Right lung (tissue), 5 donors: ENCODE data around the gene TGIF2. TPM values are rescaled to one million over a fixed set of nuclear protein-coding genes. Genes with fewer than 3 reads are reported as not detected.

ENCODE experiments used
- DNase-seq, 2 donors: peaks; one replicate each; pipeline ENCODE4 v3.0.0-alpha.2; 2013
- polyA plus RNA-seq, 5 donors: library from polyadenylated mRNA; unstranded; fragments of 120-200 nt; gene quantifications; one replicate each; pipeline versions ENCODE4 v1.2.1 to v1.2.3, GENCODE V29; 2013; ENCODE audit warnings: inconsistent platforms in 1 of 5, low replicate concordance in 1 of 5; ENCODE audit not compliant: insufficient read length in 5 of 5, insufficient read depth in 1 of 5

TGIF2 gene
- polyA plus RNA-seq, 5 donors: 36.8 to 45.8 (median 44.1) TPM

DNA sequence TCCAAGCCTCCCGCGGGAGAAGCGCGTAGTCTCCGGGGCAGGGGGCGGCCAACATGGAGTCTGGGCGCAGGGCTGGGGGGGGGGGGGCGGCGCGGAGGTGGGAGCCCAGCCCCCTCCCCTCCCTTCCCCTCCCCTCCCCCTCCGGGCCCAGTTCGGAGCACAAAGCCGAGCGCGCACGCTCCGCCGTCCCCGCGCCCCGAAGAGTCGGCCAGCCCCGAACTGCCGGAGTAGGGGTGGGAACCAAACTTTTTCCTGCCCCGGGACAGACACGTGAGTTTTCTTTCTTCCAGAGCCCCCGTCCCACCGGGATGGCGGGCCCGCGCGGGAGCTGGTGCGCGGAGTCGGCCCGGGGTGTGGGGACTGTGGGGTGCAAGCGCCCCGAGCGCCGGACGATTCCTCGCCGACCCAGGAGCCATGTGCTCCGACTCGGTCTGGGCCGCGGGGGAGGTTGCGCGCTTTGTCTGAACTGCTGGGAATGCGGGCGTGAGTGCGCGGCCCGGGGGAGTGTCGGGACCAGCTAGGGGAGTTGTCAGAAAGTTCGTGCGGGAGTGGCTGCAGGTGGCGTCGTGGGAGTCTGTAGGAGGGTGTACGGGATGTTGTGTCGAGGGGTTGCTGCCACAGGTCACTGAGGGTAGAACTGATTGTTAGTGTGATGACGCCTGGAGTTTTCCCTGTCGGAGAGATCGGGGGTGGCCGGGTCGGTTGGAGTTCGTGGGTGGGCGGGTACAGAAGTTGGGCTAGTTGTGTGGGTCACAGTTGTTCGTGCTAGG is 1.2 kb downstream of the TGIF2 start:
- peak; percentile 47 to 64 for DNase-seq

DNA sequence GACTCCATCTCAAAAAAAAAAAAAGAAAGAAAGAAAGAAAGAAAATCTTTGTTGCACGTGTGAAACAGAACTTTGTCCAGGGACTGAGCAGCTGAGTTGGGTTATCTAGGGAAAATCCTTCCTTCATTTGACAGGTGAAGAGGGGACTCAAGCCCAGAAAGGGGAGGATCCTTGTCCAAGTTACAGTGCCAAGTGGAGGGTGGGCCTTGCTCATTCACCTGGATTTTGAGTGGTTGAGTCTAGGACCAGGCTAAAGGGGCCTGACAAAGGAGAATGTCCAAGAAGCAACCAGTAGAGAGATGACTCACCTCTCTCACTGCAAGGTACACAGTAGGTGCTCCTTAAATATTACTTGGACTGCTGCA is 2.7 kb downstream of the TGIF2 start:
- no peak for DNase-seq

DNA sequence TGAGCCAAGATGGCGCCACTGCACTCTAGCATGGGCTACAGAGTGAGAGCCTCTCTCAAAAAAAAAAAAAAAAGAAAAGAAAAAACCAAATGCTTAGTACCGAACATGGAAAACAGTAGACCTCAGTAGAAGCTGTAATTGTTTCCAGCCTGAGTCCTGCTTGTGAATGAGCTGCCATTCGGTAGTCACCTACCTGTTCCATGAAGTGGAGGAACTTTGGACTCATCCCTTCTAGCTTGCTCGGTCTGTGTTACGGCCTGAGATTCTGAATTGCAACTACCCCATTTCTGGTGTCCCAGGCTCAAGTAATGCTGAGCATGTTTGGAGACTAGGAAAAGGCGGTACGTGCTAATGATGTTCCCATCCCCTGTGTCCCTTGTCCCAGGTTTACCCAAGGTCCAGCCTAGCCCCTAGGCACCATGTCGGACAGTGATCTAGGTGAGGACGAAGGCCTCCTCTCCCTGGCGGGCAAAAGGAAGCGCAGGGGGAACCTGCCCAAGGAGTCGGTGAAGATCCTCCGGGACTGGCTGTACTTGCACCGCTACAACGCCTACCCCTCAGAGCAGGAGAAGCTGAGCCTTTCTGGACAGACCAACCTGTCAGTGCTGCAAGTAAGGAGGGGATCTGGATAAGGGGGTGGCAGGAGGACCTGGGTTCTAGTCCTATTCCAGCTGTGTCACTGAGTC is 5.1 kb downstream of the TGIF2 start:
- DNase-seq: no peak

DNA sequence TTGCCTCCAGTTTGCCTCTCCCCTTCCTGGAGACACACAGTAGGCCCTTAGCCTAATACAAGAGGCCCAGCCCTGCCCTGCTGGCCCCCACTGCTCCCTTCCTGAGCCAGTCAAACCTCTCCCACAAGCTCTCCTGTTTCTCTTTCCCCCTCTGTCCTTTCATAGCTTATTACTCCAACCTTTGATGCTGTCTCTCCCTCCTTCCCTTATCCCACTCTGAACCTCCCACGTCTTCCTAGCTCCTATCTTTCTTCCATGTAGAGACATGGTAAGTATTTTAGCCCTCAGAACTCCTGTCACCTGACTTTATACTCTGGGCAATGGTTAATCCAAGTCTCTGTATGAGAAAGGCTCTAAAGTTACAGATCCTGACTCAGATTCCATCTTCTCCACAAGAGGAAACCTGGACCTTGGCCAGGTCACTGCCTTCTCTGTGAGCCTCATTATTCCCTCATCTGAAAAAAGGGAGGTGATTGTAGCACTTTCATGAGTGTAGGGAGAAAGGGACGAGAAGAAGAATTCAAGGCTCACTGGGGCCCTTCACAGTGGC is 6.7 kb downstream of the TGIF2 start:
- no peak for DNase-seq

DNA sequence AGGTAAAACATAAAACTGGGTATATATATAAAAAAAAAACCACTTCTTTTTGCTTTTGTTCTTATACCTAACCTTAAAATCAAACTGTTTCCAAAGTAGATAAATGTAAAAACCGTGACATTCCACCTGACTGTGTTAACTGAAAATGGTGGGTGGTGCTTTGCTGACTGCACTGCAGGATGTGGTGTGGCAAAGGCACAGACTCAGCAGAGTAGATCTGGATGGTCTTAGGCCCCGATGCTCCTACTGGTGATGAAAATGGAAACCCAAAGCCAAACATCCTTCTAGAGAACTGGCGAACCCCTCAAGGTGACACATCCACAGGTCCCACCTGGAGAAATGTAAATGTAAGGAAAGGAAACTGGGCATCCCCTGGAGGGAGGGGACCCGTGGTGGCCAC is 8.9 kb downstream of the TGIF2 start:
- DNase-seq: no peak

DNA sequence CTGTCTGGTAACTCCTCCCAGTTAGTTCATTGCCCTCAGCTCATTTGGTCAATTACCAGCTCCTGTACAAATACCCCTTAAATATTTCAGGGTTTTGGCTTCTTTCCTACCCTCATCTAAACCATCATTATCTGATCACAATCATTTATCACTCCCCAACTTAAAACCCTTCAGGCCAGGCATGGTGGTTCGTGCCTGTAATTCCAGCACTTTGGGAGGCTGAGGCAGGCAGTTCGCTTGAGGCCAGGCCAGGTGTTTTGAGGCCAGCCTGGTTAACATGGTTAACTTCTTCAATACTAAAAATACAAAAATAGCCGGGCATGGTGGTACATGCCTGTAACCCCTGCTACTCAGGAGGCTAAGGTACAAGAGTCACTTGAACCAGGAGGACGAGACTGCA is 9.4 kb downstream of the TGIF2 start:
- DNase-seq: no peak

DNA sequence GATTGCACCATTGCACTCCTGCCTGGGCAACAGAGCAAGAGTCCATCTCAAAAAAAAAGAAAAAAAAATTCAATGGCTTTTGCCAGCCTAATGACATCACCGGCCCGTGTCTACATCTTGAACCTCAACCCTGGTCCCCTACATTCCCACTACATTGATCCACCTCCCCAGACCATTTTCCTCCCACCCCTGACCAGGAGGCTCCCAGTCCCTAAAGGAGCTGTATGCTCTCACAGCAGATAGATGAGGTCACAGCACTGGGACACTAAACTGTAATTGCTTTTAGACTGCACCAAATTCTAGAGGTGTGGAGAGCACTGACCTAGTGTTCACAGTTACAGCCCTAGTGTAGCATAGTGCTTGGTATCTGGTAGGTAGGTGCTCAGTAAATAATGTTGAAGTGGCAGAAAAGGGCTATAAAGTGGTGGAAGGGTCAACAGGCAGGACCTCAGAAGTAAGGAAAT is 10.7 kb downstream of the TGIF2 start:
- DNase-seq: no peak

DNA sequence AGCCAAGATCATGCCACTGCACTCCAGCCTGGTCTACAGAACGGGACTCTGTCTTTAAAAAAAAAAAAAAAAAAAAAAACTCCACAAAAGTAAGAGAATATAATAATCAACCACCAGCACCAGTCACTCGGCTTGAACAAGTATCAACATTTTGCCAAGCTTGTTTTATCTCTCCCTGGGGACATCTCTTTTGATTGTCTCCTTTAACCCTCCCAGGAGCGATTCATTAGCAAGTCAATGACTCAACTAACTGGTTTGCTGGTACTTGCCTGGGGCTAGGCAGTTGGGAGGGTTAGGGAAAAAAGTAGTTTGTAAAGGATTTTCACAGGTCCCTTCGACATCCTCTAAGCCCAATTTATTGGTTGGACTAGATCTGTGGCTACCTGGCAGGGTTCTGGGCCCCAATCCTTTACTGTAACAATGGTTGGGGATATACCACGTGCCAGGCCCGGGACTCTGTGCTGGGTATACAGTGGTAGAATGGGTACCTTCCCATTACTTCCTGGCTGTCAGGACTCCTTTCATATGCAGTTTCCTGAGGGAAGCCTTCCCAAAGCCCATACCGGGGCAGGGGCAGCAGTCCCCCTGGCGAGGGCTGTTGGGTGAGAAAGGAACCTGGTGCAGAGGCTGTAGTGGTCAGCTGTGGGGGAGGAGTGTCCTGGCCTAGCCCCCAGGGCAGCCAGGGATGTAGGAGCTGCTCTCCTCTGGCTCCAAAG is 12.2 kb downstream of the TGIF2 start:
- no peak for DNase-seq

DNA sequence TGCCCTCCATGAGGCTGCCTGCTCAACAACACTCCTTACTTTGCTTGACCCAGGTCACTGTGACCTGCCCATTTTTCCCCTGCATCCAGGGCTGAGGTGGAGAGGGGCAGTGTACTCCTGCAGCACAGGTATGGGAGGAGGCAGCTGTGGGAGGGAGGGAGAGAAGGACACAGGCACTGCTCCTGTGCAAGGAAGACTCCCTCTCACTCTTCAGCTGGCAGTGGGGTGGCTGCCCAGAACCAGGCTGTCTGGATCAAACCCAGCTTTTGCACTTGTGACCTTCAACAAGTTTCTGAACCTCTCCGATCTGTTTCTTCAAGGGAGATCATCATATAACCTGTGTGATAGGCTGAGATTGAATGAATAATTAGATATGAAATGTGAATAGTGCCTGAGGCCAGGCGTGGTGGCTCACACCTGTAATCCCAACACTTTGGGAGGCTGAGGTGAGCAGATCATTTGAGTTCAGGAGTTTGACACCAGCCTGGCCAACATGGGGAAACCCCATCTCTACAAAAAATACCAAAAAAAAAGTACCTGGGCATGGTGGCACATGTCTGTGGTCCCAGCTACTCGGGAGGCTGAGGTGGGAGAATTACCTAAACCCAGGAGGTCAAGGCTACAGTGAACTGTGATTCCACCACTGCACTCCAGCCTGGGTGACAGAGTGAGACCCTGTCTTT is 14.1 kb downstream of the TGIF2 start:
- no peak for DNase-seq

DNA sequence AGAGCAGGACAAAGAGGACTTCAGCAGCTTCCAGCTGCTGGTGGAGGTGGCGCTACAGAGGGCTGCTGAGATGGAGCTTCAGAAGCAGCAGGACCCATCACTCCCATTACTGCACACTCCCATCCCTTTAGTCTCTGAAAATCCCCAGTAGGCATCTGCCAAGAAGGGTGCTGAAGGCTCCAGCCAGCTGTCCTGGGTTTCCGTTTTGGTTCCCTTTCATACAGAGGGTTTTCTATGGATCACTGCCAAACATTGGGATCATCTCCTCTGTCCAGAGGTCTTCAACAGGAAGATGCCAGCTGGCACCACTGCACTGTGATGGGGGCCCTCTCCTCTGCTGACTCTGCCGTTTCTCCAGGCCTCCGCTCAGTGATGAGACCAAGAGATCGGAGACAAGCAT is 17.9 kb downstream of the TGIF2 start:
- DNase-seq: no peak

DNA sequence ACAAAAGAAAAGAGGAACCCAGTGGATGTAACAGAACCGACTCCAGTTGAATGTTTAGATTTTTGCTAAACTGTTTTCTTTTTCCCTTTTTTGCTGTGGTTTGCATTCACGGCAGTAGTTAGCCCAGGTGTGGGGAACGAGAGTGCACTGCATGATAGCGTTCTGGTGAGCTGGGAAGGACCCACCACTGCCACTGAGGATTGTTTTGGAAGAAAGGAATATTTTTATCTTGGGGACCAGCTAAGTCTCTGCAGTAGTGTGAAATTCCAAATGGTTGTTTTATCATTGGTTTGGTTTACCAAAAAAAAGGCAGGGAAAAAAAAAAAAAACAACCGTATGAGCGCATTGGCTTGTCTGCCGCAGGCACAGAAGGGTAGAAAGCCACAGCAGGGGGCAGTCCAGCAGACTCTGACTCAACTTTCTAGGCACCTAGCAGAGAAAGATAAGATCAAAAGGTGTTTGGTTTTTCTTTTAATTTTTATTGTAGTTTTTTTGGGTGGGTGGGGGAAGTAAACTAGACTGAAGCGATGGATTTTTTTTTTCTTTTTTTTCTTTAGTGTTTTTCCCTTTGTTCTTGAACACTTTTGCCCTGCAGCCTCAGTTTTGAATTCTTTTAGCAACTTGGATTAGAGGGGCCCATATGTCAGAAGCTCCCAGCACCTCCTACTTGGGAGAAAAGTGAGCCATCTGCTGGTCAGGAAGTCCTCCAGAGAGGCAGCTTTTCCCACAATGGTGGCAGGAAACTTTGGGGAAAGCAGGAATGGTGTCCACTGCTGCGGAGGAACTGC is 18.7 kb downstream of the TGIF2 start:
- DNase-seq: peak in 1 of 2 donors; percentile 27

DNA sequence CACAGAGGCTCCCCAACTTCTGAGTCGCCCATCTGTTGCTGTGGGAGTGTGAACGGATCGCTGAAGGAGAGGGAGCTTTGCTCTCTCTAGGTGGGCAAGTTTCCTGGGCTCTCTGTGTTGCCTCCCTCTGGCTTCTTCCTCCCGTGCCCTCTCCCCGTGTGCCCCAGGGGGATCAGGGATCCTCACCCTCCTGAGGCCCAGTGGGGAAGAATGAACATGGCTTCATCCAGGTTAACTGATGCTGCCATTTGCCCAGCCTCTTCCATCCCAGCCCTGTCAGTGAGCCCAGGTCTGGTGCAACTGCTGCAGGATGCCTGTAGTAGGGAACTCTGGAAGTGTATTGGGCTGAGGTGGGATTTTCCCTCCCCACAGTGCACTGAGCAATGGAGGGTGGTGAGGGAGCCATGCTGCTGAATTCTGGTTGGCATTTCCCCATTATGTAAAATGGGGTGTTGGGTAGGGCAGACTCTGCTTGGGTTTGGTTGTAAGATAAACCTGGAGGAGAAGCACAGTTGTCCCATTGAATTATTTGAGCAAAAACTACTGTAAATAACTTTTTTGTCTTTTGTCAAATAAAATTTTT is 20.0 kb downstream of the TGIF2 start:
- no peak for DNase-seq

DNA sequence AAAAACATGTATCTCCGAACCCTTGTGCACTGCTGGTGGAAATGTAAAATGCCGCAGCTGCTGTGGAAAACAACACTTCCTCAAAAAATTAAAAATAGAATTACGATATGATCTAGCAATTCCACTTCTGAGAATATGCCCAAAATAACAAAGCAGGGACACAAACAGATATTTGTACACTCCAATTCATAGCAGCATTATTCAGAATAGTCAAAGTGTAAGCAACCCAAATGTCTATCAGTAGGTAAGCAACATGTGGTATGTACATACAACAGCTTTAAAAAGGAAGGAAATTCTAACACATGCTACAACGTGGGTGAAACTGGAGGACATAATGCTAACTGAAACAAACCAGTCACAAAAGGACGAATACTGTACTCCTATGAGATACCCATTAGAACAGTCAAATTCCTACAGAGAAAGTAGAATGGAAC is 26.5 kb downstream of the TGIF2 start:
- DNase-seq: no peak

DNA sequence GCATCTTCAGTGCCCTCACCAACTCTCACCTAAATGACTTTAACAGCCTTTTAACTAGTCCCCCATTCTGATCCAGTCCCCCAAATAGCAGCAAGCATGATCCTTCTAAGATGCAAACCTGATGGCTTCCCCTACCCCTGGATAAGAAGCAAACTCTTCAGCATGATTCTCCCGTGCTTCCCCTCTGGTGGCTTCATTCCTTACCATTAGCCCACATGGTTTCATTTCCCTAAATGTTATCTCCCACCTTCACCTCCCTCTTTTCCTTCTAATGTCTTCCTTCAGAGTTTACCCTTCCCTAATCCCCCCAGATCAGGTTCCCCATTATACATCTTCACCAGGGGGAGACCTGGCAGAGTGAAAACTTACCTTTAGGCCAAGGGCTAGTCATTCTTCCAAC is 28.1 kb downstream of the TGIF2 start:
- no peak for DNase-seq

DNA sequence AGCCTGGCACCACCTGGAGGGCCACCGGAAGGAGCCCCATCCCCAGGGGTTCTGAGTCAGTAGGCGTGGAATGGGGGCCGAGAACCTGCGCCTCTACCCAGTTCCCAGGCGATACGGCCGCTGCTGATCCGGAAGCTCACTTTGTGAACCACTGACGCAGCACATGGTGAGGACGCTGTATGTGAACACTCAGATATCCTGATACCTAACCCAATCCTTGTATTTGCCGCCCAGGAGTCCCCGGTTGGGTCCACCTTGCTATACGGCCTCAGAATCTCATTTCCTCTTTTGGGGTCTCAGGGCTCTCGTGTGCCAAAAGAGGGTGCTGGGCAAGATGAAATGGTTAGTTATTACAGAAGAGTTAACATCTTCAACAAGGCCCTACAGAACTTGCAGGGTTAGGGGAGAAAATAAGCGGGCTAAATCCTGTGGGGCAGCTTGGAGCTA is 31.6 kb downstream of the TGIF2 start:
- no peak for DNase-seq

DNA sequence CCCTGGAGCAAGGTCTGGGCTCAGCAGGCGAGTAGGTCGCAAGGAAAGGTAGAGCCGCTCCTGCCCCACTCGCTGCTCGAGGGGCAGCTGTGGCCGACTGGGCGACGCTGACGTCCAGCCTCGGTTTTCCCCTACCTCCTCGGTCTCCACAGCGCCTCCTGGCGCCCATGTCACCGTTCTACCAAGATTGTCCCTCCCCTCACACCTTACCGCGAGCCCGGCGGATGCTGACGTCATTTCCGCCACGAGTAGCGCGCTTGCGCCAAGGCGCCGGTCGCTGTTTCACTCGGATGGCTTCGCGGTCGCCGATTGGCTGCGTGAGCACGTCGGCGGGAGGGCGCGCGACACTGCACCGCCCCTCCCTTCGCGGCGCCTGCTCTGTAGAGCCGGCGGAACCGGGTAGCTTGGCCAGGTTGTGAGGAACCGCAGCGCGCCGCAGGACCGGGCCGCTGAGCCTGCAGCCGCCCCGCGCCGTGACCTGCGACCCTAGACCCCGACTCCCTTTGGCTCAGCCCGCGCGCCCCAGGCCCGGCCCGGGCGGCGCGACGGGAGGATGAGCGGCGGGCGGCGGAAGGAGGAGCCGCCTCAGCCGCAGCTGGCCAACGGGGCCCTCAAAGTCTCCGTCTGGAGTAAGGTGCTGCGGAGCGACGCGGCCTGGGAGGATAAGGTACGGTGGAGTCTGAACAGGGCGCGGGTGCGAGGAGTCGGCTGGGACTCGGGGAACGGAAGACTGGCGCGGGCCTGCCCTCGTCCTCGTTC is 32.2 kb downstream of the TGIF2 start, which contains the start of gene RAB5IF:
Gene RAB5IF, plus strand, starts transcription at position 381 of the 759 bp plus-strand sequence. Its CDS starts 173 bp downstream, at position 554.
- DNase-seq: peak; percentile 100

DNA sequence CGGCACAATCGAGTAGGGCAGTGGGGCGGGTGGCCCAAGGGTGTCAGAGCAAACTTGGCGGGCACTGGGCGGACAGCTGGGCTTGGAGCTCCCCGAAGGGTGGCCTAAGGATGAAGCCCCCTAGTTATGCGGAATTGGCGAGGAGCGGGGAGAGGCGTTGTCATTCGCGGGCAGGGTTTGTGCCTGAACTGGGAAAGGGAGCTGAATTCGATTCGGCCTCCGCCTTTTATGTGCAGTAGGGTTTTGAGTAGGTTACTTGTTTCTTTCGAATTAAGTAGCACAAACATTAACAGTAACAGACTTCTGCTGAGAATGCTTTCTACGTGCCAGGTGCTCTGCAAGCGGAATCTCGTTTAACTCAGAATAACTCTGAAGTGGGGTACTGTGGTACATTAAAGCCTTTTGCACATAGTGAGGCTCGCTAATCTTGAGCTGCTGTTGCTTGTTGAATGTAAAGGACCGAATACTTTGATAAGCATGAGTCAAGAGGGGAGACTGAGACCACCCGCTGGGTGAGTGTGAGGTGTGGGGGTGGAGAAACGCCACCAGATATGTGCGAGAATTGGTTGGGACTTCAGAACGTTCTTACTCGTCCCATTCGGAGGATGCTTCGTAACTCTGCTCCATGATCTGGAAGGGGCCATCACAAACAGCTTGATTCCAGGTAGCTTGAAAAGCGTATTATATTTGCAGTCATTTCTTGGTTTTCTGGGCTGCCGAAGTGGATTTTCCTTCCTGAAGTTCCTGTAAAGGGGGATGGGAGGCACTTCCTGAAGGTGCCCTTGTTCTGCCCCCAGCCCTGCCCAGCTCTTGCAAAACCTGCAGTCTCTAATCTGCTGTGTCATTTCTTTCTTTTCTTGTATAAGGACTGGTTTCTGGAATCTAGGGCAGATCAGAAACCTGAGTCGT is 33.0 kb downstream of the TGIF2 start:
- DNase-seq: no peak

DNA sequence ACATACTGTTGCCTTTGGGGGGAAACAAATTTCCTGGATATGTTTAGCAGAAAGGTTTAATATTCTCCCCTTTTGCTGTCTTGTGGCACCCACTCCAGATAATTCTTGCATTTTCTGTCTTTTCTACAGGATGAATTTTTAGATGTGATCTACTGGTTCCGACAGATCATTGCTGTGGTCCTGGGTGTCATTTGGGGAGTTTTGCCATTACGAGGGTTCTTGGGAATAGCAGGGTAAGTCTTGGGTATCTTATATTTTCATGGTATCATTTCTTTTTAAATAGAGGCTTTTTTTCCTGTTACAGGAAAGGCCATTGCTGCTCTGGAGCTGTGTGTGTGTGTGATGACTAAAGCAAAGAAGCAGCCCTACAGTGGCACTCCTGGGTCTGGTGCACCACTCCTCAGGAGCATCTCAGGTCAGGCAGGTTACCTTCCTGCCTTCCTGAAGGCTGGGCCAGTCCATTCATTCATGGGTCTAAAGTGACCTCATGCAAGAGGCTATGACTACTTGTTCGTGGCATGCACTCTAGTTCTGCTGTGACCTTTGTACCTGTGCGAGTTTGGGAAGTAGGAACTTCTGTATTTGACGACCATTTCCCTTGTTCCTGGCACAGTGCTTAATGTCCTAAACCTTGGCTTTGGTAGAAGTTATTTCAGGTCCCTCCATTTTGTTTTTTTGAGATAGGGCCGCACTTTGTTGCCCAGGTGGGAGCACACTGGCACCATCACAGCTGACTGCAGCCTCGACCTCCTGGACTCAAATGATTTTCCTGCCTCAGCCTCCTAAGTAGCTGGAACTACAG is 34.4 kb downstream of the TGIF2 start:
- no peak for DNase-seq
